Ramos (cell line): ENCODE results near the gene ITGA5.

ENCODE experiments used
- in situ Hi-C: fragments of 300-500 bp; cut with MboI; formaldehyde crosslinking; loops from one replicate; pipeline ENCODE4 v1.14.3; 2022; ENCODE audit warnings: low sequenced_read_pairs; ENCODE audit not compliant: unreplicated experiment

Gene ITGA5

DNA sequence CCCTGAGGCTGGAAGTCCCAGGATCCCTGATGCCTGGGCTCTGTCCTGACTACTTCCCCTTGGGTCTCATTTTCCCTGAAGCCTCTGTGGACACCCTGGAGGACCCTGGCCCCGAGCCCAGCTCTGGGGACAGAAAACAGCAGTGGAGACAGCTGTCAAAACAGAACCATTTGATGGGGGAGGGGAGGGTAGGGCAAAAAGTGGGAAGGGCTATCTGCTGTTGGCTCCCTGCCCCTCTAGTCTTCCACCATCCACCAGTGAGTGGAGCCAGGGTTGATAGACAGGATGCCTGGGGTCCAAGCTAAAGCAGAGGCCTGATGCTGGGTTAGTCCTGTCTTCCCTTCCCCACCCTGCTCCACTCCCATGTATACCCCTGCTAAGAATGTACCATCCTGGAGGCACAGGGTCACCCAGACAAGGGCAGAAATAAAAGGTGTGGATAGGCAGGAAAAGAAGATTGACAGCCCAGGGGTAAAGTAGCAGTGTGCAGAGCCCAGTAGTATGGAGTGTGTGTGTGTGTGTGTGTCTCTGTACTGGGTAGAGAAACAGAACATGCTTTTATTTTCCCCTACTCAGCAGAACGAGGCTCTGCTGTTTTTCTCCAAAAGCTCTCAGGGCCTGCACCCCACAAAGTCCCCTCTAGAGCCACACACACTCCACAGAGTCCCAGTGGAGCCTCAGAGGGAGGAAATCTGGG, 44.4 kb downstream of the ITGA5 start:
- in situ Hi-C loops = loop anchor here (25.0 kb wide), 1 partner anchor 387 kb away; the partner anchor contains the start of gene HOXC10

DNA sequence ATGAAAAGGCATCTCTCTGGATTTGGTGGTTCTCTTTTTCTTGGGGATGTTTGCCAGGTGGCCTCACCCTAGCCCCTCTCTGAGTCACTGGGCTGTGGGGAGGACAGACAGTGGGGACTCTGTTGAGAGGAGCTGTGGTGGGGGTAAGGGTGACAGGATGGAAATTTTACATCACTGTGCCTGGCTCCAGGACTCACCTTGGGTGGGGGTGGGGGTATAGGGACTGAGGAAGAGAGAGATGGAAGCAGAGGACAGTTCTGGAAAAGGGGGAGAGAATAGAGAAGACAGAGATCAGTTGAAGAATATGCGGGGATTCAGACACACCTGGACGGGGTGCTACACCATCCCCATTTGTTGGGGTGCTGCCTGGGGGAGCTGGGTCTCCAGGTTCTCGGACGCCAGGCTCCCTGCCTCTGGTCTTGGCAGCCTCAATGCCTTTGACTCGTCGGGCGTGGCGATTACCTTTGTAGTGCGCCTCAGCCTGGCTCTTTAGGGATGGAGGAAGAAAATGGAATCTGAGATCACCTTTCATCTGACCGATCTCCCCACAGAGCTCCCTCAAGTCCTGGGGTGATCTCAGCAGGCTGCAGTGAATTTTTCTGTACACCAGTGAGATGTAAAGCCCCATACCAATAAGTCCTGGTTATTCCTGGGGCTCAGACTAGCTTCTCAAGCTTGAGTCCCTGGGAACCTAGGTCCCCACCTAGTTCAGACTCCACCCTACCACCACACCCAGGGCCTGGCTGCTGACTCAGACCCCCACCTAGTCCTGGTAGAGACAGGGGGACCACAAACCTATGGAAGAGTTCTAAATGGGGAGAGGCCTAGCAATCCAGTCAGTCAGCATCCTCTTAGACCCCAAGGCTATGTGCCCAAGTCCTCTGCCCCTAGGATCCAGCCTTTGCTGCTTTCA, 45.2 kb downstream of the ITGA5 start:
- in situ Hi-C loops = loop anchor here (25.0 kb wide), 1 partner anchor 387 kb away; the partner anchor contains the start of gene HOXC10

DNA sequence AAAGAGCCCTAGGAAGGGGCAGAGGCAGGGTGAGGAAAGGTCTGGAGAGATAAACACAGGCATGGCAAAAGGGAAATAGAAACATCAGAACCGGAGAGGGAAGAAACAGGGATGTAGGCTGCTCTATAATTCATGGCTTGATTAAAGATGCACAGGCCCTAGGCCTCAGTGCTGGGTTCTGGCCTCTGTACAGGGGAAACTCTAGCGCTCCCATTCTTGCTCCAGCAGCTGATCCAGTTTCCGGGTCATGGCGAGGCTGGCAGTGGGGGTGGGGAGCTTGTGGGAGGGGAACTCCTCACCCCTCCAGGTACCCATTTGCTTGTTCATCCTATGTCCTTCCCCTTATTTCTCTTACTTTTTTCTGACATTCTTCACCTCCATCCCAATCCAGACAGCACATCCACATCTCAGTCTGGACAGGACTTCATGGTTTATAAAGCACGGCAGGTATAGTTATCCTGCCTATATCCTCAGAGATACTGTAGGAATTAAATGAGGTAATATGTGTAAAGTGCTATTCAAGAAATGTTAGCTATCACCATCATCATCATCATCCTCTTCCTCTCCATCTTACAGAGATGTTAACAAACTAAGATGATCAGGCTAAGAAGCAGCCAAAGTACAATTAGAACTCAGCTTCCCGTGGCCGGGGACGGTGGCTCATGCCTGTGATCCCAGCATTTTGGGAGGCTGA, 46.8 kb downstream of the ITGA5 start:
- in situ Hi-C loops = loop anchor here (25.0 kb wide), 1 partner anchor 385 kb away; the partner anchor contains the start of gene HOXC10

DNA sequence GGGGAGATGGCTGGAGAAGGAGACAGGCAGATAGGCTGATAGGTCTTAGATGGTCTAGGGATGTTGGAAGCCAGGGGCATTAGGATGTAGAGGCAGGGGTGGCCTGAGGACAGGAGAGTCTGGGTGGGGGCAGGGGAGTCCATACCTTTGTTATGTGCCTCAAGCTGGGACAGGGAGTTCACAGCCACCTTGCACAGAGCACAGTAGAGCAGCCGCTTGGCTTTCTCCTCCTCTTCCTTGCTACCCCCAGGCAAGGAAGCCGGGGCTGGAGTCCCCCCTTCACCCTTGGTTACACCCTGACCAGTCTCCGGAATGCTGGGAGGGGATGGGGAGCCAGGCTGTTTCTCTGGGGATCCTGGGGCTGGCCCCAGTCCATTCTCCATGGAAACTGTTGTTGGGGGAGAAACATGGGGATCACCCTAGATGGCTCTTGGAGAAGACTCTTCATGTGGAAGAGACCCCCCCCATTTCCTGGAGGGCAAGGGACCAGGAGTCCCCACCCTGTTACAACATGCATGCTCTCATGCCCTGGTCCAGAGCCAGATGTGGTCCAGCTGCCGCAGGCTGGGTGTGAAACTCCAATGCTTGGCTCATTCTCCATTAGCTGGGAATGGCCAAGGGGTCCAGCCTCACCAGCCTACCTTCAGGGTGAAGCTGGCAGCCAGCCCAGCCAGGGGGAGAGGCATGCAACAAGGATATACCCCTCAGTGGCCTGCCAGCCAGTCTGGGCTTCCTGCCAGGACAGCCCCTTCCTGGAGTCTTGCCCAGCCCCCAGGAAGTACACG, 47.5 kb downstream of the ITGA5 start:
- in situ Hi-C loops = loop anchor here (25.0 kb wide), 1 partner anchor 384 kb away; the partner anchor contains the start of gene HOXC10

DNA sequence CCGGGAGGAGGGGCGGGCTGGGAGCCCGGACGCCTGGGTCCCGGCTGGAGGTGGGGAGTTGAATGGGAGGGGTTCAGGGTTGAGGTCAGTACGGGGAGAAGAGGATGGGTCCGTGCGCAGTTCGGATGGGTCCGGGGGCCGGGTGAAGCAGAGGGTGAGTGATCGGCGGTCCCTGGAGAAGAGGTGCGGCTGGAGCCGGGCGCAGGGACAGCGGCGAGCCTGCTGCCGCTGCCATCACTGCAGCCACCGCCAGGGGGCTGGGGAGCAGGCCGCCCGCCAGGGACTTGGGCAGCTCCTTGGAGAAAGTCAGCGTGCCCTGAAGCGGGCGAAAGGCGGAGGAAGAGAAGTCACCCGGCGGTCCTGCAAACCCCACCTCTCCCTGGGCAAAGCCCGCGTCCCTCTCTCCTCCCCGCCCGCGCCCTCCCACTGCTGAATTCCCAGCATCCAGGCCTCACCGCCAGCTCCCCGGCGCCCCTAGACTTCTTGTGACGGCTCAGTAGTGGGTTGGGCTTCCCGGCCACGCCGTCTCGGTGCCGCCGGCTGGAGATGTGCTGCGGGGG, 48.8 kb downstream of the ITGA5 start:
- in situ Hi-C loops = loop anchor here (25.0 kb wide), 1 partner anchor 383 kb away; the partner anchor contains the start of gene HOXC10

DNA sequence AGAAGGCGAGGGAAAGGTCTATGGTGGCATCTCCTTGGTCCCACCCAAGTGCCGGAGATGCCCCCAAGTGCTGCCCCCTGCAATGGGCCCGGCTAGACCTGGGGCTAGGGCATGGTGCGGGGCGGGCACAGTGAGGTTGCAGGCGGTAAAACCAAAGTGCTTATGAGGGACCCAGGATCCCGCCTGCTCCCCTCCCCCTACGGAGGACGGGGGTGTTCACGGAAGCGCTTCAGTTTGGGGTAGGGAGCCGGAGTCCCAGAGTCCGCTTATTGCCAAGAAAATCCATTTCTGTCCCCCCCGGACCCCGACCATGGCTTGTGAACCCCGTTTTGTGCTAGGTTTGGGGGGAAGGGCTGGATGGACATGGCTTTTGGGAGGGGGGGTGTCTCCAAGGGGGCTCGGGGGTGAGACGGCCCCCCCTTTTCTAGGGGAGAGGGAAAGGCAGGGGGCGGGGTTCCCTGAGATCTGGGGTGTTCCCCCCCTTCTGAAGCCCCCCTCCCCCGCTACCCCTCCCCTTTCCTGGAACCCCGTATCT, 49.4 kb downstream of the ITGA5 start:
- in situ Hi-C loops = loop anchor here (25.0 kb wide), 1 partner anchor 382 kb away; the partner anchor contains the start of gene HOXC10

DNA sequence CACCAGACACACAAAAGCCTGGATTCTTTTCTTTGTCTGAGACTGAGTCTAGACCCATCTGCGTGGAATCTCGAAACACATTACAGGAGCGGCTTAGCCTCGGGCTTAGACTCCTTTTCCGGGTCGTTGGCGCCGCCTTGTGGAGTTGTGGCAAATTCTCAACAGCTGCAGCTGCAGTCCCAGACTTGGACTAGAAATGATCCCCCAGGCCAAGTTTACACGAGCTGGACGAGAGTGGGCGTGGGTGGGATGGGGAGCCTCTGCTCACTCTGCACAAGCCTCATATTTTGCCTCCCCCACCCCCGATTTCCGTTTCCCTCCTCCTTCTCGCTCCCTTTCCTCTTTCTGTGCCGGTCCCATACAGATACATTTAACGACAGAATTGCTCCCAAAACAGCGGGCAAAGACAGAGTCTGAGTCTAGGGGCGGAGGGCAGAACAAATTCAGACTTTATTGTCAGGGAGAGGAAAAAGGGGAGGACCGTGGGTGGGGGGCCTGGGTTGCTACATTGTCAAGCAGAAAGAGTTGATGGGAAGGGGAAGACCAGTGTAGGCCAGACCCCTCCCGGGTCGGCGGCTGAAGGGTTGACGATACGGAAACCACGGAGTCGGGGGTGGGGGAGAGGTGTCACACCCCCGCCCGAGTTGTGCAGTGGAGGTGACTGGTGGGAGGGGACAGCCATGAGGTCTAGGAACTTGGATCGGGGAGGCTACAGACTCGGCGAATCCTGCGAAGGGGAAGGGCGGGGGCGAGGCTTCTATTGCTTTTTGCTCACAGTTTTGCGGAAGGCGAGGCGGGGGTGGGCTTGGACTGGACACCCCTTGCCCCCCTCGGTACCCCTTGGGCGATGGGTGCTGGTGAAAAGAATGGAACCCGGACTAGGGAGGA, 50.1 kb downstream of the ITGA5 start:
- in situ Hi-C loops = loop anchor here (25.0 kb wide), 1 partner anchor 382 kb away; the partner anchor contains the start of gene HOXC10

DNA sequence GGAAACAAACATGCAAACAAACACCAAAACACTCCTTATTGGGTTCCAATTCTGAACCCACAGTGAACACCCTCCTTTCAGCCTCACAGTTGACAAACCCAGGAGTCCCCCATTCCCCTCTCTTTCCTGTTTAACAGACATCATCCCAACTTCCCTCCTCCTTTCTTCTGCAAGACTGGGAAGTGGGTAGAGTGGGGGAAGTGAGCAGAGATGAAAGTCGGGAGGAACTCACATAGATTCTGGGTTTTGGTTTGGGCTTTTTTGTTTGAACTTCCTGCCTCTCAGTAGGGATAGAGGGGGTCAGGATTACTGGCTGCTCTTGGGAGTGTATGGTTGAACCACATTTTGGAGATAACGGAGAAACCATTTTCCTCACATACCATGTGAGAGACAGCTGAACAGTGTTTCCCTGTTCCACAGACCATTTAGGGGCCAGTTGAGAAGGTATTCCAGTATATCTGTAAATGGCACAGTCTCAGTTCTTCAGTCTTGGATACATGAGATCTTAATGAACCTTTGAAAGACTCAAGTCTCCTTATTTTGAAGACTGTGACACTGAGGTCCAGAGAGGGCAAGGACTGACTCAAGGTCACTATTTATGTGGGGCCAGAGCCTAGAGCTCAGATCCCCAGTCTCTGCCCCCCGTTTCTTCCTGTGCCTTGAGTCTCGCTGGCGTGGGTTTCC, 50.9 kb downstream of the ITGA5 start:
- in situ Hi-C loops = loop anchor here (25.0 kb wide), 1 partner anchor 381 kb away; the partner anchor contains the start of gene HOXC10

DNA sequence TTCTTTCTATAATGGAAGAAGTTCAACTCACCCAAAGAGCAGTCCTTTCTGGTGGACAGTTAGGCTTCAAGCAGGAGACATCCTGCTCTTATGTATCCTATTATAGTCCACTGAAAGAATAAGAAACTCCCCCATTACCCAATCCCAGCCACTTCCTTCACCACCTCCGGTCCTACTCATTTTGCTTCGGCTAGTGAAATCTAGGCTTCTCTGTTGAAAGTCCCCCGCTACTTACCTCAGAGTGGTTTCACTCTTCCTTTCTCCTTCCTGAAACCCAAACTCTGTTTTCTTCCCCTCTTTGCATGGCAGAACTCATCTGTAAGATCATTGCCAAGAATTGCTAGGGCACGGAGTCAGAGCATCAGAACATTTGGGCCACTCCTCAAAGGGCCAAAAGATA, 54.7 kb downstream of the ITGA5 start, which contains the start of gene GPR84:
Gene GPR84, minus strand, starts transcription at position 74 of the 400 bp plus-strand sequence. CDS start 635 bp downstream, outside the sequence.
- in situ Hi-C loops = loop anchor here (5.0 to 25.0 kb wide), 3 partner anchors 67 to 377 kb away; partner anchors contain the start of gene HOXC10

DNA sequence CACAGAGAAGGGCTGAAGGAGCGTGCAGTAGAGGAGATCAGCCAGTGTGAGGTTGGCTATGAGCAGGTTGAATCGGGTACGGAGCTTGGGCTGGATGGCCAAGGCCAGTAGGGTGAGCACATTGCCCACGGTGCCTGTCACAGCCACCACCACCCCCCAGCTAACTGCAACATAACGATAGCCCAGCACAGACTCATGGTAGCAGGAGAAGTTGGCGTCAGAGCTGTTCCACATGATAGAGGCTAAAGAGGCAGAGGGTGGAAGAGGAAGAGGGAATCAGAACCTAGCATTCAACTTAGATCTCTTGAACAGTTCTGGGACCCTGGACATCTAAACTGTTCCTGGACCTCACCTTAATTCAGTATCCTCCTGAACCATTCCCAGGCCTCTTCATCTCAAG, 55.4 kb downstream of the ITGA5 start:
- in situ Hi-C loops = loop anchor here (5.0 to 25.0 kb wide), 3 partner anchors 66 to 376 kb away; partner anchors contain the start of gene HOXC10

DNA sequence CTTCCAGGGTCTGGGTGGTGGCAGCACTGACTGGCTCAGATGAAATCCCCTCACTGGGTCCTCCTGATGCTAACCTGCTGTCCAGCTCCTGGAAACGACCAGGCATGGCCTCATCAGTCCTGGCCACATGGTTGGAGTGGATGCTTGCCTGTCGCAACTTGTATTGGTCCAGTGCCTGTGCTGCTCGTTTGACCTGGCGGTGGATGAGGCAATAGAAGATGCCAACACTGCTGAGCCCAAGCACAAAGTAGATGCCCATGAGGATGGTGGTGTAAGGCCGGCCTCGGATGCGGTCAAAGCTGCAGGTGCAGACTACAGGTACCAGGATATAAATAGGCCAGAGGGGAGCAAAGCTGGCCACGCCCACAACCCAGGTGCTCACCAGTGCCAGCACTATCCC, 56.0 kb downstream of the ITGA5 start:
- in situ Hi-C loops = loop anchor here (5.0 to 25.0 kb wide), 3 partner anchors 66 to 376 kb away; partner anchors contain the start of gene HOXC10

DNA sequence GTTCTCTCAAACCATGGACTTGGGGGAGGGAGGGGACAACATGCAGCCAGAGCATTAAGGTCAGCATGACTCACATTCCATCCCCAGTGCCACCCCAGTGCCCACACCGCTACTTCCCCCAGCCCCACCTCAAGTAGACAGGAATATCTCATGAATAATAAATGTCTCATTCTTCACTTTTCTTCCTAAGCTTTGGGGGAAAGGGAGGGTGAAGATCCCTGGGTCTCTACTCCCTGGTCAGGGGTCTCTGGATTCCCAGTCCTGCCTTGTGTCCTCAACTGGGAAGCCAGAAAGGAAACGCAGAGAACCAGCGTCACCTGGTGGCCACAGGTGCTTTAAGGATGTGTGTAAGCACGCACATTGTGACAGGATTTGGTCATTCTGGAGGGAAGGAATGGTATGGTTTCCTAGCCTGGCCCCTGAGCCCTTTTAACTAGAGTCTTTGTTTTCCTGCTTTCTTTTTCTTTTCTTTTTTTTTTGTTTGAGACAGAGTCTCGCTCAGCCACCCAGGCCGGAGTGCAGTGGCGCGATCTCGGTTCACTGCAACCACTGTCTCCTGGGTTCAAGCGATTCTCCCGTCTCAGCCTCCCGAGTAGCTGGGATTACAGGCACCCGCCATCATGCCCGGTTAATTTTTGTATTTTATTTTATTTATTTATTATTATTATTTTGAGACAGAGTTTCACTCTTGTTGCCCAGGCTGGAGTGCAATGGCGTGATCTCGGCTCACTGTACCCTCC, 58.2 kb downstream of the ITGA5 start:
- in situ Hi-C loops = loop anchor here (5.0 to 25.0 kb wide), 3 partner anchors 64 to 374 kb away; partner anchors contain the start of gene HOXC10

DNA sequence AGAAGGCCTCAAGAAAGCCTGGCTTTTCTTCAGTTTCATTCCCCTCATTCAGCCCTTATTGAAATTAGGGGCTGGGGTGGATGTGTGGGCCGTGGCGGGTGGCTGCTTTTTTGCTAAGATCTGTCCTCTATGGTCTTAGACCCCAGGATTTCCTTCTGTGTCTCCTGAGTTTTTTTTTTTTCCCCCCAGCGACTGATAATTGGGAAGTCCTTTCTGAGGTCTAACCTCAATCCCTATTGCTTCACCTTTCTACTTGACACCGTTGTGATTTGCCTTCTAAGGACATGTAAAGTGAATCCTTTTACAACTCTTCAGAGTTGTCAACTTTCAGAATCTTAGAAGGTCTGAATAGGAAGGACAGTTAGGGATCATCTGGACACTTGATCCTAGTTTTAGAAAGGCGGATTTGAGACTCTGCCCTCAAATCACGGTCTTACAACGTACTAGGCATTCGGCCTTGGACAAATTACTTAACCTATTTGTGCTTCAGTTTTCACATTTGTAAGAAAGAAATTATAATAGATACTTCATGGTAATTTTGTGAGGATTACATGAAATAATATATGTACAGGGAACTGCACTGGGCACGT, 59.2 kb downstream of the ITGA5 start:
- in situ Hi-C loops = loop anchor here (5.0 to 25.0 kb wide), 3 partner anchors 63 to 373 kb away; partner anchors contain the start of gene HOXC10

DNA sequence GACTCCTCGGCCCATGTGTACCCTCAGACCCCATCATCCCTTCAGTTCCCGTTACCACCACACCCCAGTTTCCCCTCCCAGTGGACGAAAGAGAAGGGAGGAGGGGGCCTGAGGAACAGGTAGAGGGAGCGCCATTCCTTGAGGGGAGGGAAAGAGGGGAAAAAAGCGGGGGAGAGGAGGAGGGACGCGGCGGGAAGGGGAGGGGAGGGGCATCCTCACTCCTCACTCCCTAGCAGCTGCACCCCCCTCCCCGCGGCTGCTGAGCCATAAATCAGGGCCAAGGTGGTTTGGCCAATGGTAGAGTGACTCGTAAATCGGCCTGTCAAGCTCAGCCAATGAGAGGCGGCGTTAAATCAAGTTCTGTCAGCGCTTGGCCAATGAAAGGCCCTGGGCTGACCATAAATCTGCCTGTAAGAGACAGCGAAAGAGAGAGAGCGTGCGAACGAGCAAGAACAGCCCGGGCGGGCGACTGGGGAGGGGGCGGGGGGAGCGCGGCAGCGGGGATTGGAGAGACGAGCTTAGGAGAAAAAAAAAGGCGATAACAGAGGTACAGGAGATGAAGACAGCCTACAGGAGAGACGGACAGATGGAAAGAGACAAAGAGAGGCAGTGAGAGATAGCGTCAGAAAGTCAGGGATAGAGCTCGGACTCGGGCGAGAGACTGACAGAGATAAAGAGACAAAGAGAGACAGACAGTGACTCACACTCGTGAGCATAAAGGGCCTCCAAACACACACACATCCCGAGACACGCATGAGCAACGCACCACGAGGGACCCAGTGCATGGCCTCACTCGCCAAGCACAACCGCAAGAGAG, 59.9 kb downstream of the ITGA5 start:
- in situ Hi-C loops = loop anchor here (25.0 kb wide), 1 partner anchor 372 kb away; the partner anchor contains the start of gene HOXC10
